ENCODE results near the gene DDR1.

DNA sequence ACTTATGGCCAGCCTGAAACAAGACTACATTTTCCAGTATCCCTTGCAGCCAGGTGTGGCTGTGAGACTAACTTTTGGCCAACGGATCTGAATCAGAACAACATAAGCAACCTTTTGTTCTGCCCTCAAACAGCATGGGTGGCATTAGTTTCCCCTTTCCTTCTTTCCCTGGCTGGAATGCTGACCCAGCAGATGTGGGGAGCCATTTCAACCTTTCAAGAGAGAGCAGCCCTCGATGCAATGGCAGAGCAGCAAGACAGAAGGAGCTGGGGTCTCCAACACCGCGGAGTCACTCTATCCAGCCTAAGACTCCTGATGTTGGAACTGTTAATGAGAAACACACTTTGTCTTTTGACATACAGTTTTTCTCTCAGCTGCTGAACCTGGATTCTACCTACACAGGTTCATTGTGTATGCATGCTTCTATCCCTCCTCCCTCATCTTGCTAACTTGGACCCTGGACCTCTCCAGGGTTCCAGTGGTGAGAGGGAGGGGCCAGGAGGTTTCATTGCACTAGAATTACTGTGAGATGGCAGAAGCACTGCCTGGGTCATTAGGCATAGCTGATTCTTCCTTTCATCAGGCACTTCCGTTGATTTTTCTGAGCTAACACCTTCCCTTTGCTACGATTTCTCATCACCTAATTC lies 28.8 kb upstream of the DDR1 start:
- TF ChIP-seq EZH2 (IDR thresholded peaks at IDR 0.05; ENCODE audit: low read length, unreplicated experiment), result no peak
- TF ChIP-seq, protein P1, sequence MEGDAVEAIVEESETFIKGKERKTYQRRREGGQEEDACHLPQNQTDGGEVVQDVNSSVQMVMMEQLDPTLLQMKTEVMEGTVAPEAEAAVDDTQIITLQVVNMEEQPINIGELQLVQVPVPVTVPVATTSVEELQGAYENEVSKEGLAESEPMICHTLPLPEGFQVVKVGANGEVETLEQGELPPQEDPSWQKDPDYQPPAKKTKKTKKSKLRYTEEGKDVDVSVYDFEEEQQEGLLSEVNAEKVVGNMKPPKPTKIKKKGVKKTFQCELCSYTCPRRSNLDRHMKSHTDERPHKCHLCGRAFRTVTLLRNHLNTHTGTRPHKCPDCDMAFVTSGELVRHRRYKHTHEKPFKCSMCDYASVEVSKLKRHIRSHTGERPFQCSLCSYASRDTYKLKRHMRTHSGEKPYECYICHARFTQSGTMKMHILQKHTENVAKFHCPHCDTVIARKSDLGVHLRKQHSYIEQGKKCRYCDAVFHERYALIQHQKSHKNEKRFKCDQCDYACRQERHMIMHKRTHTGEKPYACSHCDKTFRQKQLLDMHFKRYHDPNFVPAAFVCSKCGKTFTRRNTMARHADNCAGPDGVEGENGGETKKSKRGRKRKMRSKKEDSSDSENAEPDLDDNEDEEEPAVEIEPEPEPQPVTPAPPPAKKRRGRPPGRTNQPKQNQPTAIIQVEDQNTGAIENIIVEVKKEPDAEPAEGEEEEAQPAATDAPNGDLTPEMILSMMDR (conservative IDR thresholded peaks at IDR 0.05; ENCODE audit: low read depth, low read length), result no peak
- no peak for TF ChIP-seq EZH2phosphoT487 (IDR thresholded peaks at IDR 0.05; ENCODE audit: borderline replicate concordance, low read length)

Data from PC-3 (cell line).